ENCODE data around the gene PCNX2. TPM values are rescaled to one million over a fixed set of nuclear protein-coding genes. Genes with fewer than 3 reads are reported as not detected.

Gene PCNX2
- total RNA-seq, 1 experiment from 2014 or later = 18.6 TPM

GRCh38 chr1:232980355-232980978 lies 315.1 kb downstream of the PCNX2 start:
- H3K9me3 ChIP-seq (ENCODE audit: insufficient read depth, low read depth) = no peaks in the 10 kb centered on the region
- no peak overlapping the region for H3K27ac ChIP-seq
- H3K9me2 ChIP-seq (ENCODE audit: insufficient read depth) = no peaks in the 10 kb centered on the region
- ChIA-PET CTCF (no interaction called here), POLR2A (ENCODE audit: unreplicated experiment) (interaction anchor here (0.6 kb wide), 1 partner anchor 125 kb away, joined by 15 read pairs; no protein-coding TSS in a partner anchor)
- no peaks in the 10 kb centered on the region for H3K36me3 ChIP-seq (ENCODE audit: low read depth)
- TF ChIP-seq CTCF (conservative IDR thresholded peaks at IDR 0.05) (no peak), EZH2 (IDR thresholded peaks at IDR 0.05; ENCODE audit: low read depth) (no peak)
- no peaks in the 10 kb centered on the region for H3K79me2 ChIP-seq (ENCODE audit: low read depth)
- peaks cover 5% of the 10 kb centered on the region; the same call in 1 of the 2 replicates for H3F3A ChIP-seq (ENCODE audit: insufficient read depth, low read depth)
- BruUV-seq (replicated peaks) = no TSS peak
- no peak overlapping the region for H3K4me3 ChIP-seq
- no peaks in the 10 kb centered on the region; the same call in 1 of the 2 replicates for H4K20me1 ChIP-seq (ENCODE audit: insufficient read depth)
- no peak overlapping the region for H2AFZ ChIP-seq
- DNase-seq = no peak
- intact Hi-C loops (cut with micrococcal nuclease; ENCODE audit: unreplicated experiment) = no loop called here
- H3K4me2 ChIP-seq = no peak overlapping the region
- H3K27me3 ChIP-seq (ENCODE audit: insufficient read depth, low read depth) = no peaks in the 10 kb centered on the region
- no peaks in the 10 kb centered on the region for H3K4me1 ChIP-seq (replicated peaks; ENCODE audit: insufficient read depth)

GRCh38 chr1:232979558-232979957 lies 316.0 kb downstream of the PCNX2 start:
- no peak overlapping the region for H2AFZ ChIP-seq
- DNase-seq = no peak
- no peaks in the 10 kb centered on the region for H3K9me2 ChIP-seq (ENCODE audit: insufficient read depth)
- peaks cover 5% of the 10 kb centered on the region; the same call in 1 of the 2 replicates for H3F3A ChIP-seq (ENCODE audit: insufficient read depth, low read depth)
- no peak for TF ChIP-seq EZH2 (IDR thresholded peaks at IDR 0.05; ENCODE audit: low read depth)
- TF ChIP-seq CTCF (conservative IDR thresholded peaks at IDR 0.05) = no peak
- POLR2A ChIA-PET (ENCODE audit: unreplicated experiment) = no interaction called here
- H3K27ac ChIP-seq = no peak overlapping the region
- no peak overlapping the region for H3K4me3 ChIP-seq
- H4K20me1 ChIP-seq (ENCODE audit: insufficient read depth) = no peaks in the 10 kb centered on the region; the same call in 1 of the 2 replicates
- H3K27me3 ChIP-seq (ENCODE audit: insufficient read depth, low read depth) = no peaks in the 10 kb centered on the region
- no peaks in the 10 kb centered on the region for H3K9me3 ChIP-seq (ENCODE audit: insufficient read depth, low read depth)
- CTCF ChIA-PET = no interaction called here
- BruUV-seq (replicated peaks) = no TSS peak
- H3K4me1 ChIP-seq (replicated peaks; ENCODE audit: insufficient read depth) = no peaks in the 10 kb centered on the region
- no peak overlapping the region for H3K4me2 ChIP-seq
- H3K79me2 ChIP-seq (ENCODE audit: low read depth) = no peaks in the 10 kb centered on the region
- peaks cover 7% of the 10 kb centered on the region for H3K36me3 ChIP-seq (ENCODE audit: low read depth)
- intact Hi-C loops (cut with micrococcal nuclease; ENCODE audit: unreplicated experiment) = no loop called here

GRCh38 chr1:232978815-232979214 lies 316.7 kb downstream of the PCNX2 start:
- no peaks in the 10 kb centered on the region for H3K9me2 ChIP-seq (ENCODE audit: insufficient read depth)
- peaks cover 13% of the 10 kb centered on the region for H3K36me3 ChIP-seq (ENCODE audit: low read depth)
- peaks cover 5% of the 10 kb centered on the region; the same call in 1 of the 2 replicates for H3F3A ChIP-seq (ENCODE audit: insufficient read depth, low read depth)
- H3K79me2 ChIP-seq (ENCODE audit: low read depth) = no peaks in the 10 kb centered on the region
- H3K4me2 ChIP-seq = no peak overlapping the region
- TF ChIP-seq EZH2 (IDR thresholded peaks at IDR 0.05; ENCODE audit: low read depth) (no peak), CTCF (conservative IDR thresholded peaks at IDR 0.05) (no peak)
- ChIA-PET POLR2A (ENCODE audit: unreplicated experiment) (no interaction called here), CTCF (no interaction called here)
- H3K4me1 ChIP-seq (replicated peaks; ENCODE audit: insufficient read depth) = no peaks in the 10 kb centered on the region
- no TSS peak for BruUV-seq (replicated peaks)
- no peak overlapping the region for H3K4me3 ChIP-seq
- H3K27me3 ChIP-seq (ENCODE audit: insufficient read depth, low read depth) = no peaks in the 10 kb centered on the region
- intact Hi-C loops (cut with micrococcal nuclease; ENCODE audit: unreplicated experiment) = no loop called here
- H4K20me1 ChIP-seq (ENCODE audit: insufficient read depth) = no peaks in the 10 kb centered on the region; the same call in 1 of the 2 replicates
- H2AFZ ChIP-seq = no peak overlapping the region
- no peak for DNase-seq
- H3K9me3 ChIP-seq (ENCODE audit: insufficient read depth, low read depth) = peaks cover under 1% of the 10 kb centered on the region; the same call in 1 of the 2 replicates
- no peak overlapping the region for H3K27ac ChIP-seq

Measured in PC-9 (cell line).